Immature natural killer cell (primary cell): ENCODE data around the gene CALHM2. TPM values are rescaled to one million over a fixed set of nuclear protein-coding genes. Genes with fewer than 3 reads are reported as not detected.
A peak's percentile ranks its signal among the peaks of the same experiment; 100 is the strongest.

Experiments used
- DNase-seq, 3 donors: peaks; one replicate each; pipeline ENCODE4 v3.0.0; 2022; ENCODE audit warnings: mixed read lengths in 1 of 3
- H3K27ac Mint-ChIP-seq, 6 donors: one replicate each; pipeline ENCODE4 v1.8.0; 2020; ENCODE audit warnings: mixed read lengths in 6 of 6, mild to moderate bottlenecking in 5 of 6, inconsistent platforms in 4 of 6, moderate library complexity in 3 of 6
- H3K27me3 Mint-ChIP-seq, 3 donors: one replicate each; pipeline ENCODE4 v1.8.0; 2020 to 2021; ENCODE audit warnings: low read depth in 3 of 3, mild to moderate bottlenecking in 3 of 3, mixed read lengths in 3 of 3, moderate library complexity in 3 of 3, inconsistent platforms in 1 of 3
- H3K36me3 Mint-ChIP-seq, 3 donors: one replicate each; pipeline ENCODE4 v1.8.0; 2020; ENCODE audit warnings: mixed read lengths in 3 of 3, inconsistent platforms in 2 of 3, mild to moderate bottlenecking in 2 of 3
- H3K4me1 Mint-ChIP-seq, 2 donors: one replicate each; pipeline ENCODE4 v1.8.0; 2020; ENCODE audit warnings: inconsistent platforms in 2 of 2, mild to moderate bottlenecking in 2 of 2, mixed read lengths in 2 of 2, moderate library complexity in 1 of 2
- H3K4me3 Mint-ChIP-seq, 5 donors: one replicate each; pipeline ENCODE4 v1.8.0; 2020; ENCODE audit warnings: mild to moderate bottlenecking in 5 of 5, mixed read lengths in 5 of 5, inconsistent platforms in 3 of 5, moderate library complexity in 3 of 5
- H3K9me3 Mint-ChIP-seq, 6 donors: one replicate each; pipeline ENCODE4 v1.8.0; 2020; ENCODE audit warnings: mild to moderate bottlenecking in 6 of 6, mixed read lengths in 6 of 6, inconsistent platforms in 4 of 6, moderate library complexity in 3 of 6
- polyA plus RNA-seq, 3 donors: library from polyadenylated mRNA; unstranded; fragments of 300-500 nt; fragmentation: Illumina TruSeq; gene quantifications; one replicate each; pipeline ENCODE4 v1.2.3, GENCODE V29; 2021

CALHM2 gene
- 100 to 1,000 TPM in 1 of 3 donors, 10 to 100 TPM in 2; 43.3 to 125 (median 72.6) TPM for polyA plus RNA-seq

DNA sequence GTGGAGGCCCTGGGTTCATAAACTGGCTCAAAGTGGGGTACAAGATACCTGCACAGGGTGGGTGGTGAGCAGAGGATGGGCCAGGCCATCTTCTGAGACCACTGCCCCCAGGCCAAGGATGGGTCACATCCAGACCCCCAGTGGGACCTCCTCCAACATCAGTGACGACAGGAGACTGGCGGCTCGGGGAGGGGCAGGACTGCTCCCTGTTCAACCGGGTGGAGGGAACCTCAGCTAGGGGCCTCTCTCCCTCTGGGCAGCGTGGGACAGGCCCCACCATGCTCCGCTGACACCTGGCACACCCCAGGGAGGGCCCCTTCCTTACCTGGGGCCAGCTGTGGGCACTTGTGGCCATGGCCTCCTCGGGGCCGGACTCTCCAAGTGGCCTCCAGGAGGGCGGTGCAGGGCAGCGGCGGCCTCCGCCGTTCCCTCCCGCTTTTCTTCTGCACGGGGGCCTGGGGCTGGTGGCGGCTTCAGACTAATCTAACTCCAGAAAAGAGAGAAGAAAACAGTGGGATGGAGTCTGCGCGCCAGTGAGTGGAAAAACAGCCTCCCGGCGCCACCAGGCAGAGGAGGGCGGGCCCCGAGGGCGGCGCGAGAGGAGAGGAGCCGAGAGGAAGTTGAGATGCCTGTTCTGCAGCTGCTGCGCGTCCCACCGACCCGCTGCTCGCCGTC, at the start of gene CALHM2:
CALHM2 (minus strand) TSS at position 540 of the 675 bp plus-strand sequence. CDS start 2,429 bp downstream, outside the sequence.
- H3K4me1 Mint-ChIP-seq: peaks cover 52 to 60% of the 10 kb centered on the region in 2 donors

GRCh38 chr10:103501186-103501585, 49.0 kb upstream of the CALHM2 start:
- no peak overlapping the region for H3K27ac Mint-ChIP-seq
- H3K36me3 Mint-ChIP-seq: no peaks in the 10 kb centered on the region
- no peak for DNase-seq
- peaks cover 5 to 11% (median 5%) of the 10 kb centered on the region in 3 donors for H3K27me3 Mint-ChIP-seq
- H3K4me3 Mint-ChIP-seq: no peak overlapping the region
- H3K9me3 Mint-ChIP-seq: no peaks in the 10 kb centered on the region
- H3K4me1 Mint-ChIP-seq: peaks cover 10 to 13% of the 10 kb centered on the region in 2 donors

More for the DNA sequence above, at the start of gene CALHM2:
- Mint-ChIP-seq H3K36me3 (peaks cover 8 to 31% (median 22%) of the 10 kb centered on the region in 3 donors), H3K4me3 (peak within 1 kb of the TSS; percentile 94 to 99 (median 97)), H3K9me3 (no peaks in the 10 kb centered on the region), H3K27ac (peak within 1 kb of the TSS; percentile 80 to 96 (median 92)), H3K27me3 (peaks cover 0 to 6% (median 2%) of the 10 kb centered on the region in 3 donors)
- DNase-seq: peak; percentile 44 to 56 (median 48)

DNA sequence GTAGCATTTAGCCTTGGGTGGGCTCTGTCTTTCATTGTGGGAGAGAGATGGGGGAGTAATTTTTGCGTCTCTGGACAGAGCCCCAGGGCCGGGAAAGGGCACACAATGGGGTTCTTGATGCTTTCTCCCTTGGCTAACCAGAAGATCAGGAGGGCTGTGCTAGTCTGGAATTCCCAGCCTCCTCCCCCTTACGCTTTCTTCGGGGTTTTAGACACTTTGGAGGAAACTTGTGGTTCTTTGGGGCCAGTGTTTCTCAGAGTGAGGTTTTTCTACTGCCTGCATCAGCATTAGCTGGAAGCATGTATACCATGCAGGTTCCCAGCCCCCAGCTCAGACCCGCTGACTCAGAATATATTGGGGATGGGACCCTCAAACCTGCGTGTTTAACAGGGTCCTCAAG, 48.3 kb upstream of the CALHM2 start:
- H3K36me3 Mint-ChIP-seq: no peaks in the 10 kb centered on the region
- H3K9me3 Mint-ChIP-seq: no peaks in the 10 kb centered on the region
- H3K4me1 Mint-ChIP-seq: peaks cover 10 to 13% of the 10 kb centered on the region in 2 donors
- no peak for DNase-seq
- peaks cover 5 to 11% (median 9%) of the 10 kb centered on the region in 3 donors for H3K27me3 Mint-ChIP-seq
- H3K4me3 Mint-ChIP-seq: no peak overlapping the region
- H3K27ac Mint-ChIP-seq: peak overlapping the region in 1 of 6 donors; percentile 54

- H3K27ac Mint-ChIP-seq: no peak overlapping the region
- no peaks in the 10 kb centered on the region for H3K9me3 Mint-ChIP-seq
- H3K36me3 Mint-ChIP-seq: no peaks in the 10 kb centered on the region
- peaks cover 9 to 10% of the 10 kb centered on the region in 2 donors for H3K4me1 Mint-ChIP-seq
- DNase-seq: no peak
- H3K4me3 Mint-ChIP-seq: no peak overlapping the region
- H3K27me3 Mint-ChIP-seq: peaks cover 5 to 15% (median 11%) of the 10 kb centered on the region in 3 donors
Observed at GRCh38 chr10:103499881-103500280, 47.7 kb upstream of the CALHM2 start.

- H3K9me3 Mint-ChIP-seq: no peaks in the 10 kb centered on the region
- peaks cover 4 to 15% (median 8%) of the 10 kb centered on the region in 3 donors for H3K27me3 Mint-ChIP-seq
- H3K4me3 Mint-ChIP-seq: no peak overlapping the region
- no peaks in the 10 kb centered on the region for H3K36me3 Mint-ChIP-seq
- H3K4me1 Mint-ChIP-seq: peaks cover 2 to 4% of the 10 kb centered on the region in 2 donors
- no peak for DNase-seq
- H3K27ac Mint-ChIP-seq: no peak overlapping the region
Observed at GRCh38 chr10:103498936-103499638, 46.9 kb upstream of the CALHM2 start.

DNA sequence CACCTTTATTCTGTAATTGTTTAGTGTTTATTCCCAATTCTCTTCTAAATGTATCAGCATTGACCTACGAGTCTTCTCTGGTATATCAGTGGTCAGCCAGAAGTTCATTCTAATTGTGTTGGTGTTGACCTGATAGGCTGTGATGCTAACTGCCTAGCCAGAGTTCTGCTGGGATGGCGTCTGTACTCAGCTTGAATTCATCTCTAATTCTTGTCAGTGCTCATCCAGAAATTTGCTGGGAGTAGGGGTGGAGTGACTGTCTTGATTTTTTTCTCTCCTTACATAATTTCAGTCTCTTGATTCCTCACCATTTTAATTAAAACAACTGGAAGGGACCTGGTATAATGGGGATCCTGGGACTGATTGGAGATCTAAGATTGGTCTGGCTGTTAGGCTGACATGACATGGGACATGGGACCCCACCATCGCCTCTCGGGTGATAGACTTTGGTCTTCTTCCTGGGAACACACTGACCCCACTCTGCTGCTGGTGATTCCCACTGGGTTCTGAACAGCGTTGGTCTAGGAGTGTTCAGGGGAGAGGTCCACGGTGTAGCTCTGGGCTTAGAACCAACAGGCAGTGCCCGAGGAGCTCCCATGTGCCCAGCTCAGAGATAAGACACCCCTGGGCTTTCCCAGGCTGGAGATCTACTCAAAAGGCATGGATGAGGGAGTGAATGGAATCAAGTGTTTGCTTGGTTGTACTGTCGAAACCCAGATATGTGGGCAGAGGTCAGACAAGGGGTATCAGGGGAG, 45.2 kb upstream of the CALHM2 start:
- Mint-ChIP-seq H3K27ac (no peak overlapping the region), H3K36me3 (no peaks in the 10 kb centered on the region), H3K9me3 (no peaks in the 10 kb centered on the region), H3K4me1 (peaks cover 8 to 11% of the 10 kb centered on the region in 2 donors), H3K4me3 (no peak overlapping the region), H3K27me3 (peaks cover 14 to 16% (median 15%) of the 10 kb centered on the region in 3 donors)
- DNase-seq: no peak

DNA sequence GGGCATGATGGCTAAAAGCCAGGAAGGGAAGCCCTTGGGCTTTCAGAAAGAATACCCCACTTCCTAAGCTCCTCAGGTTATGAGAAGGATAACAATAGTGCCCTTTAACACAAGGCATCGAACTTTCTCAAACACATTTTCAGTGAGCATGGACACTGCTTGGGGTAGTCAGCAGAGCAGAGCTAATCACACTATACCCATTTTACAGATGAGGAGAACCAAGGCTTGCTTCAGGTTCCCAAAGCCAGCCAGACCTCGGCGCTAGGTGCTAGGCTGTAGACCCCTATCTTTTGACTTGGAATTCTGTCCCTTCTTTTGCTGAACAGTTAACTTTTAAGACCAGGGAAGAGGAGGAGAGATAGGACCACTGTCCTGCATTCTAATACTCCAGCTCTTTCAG, 43.2 kb upstream of the CALHM2 start:
- H3K9me3 Mint-ChIP-seq: no peaks in the 10 kb centered on the region
- peak overlapping the region in 4 of 5 donors; percentile 38 to 67 (median 53) for H3K4me3 Mint-ChIP-seq
- no peak for DNase-seq
- peaks cover 8 to 12% of the 10 kb centered on the region in 2 donors for H3K4me1 Mint-ChIP-seq
- no peak overlapping the region for H3K27ac Mint-ChIP-seq
- H3K27me3 Mint-ChIP-seq: peaks cover 16 to 18% (median 17%) of the 10 kb centered on the region in 3 donors
- no peaks in the 10 kb centered on the region for H3K36me3 Mint-ChIP-seq

DNA sequence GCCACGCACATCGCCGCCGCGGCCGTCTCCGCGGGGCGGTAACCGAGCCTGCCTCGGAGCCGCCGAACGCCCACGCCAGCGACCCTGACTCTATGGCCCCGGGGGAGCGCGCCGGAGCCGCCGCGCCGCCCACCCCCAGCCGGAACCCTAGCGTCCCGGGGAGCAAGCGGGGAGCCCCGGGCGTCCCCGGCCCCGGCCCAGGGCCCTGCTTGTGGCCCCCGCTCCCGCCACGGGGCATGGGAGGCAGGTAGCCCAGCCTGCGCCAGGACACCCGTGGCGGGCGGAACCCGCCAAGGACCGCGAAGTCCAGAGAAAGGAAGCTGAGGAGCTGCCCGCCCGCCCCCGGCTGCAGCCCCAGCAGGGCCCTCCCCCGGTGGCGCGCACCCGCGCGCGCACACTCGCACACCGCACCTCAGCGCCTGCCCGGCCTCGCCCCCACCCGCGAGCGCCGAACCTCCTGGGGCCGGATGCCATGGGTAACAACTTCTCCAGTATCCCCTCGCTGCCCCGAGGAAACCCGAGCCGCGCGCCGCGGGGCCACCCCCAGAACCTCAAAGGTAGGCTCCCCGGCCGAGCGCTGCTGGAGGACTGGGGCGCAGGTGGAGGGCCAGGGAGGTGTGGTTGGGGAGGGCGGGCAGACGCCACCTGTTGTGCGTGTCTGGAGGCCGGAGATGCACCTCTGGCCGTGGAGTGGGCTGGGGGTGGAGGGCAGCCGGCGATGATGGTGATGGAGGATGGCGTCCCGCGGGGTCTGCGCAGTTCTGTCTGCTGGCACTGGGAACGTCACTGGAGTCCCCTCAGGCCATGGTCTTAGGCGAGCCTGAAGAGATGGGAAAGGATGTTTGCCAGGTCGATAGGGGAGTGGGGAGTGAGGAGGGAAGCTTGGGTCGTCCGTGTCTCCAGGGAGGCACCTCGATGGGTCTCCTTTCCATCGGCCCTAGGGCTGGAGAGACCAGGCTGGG, 42.0 kb upstream of the CALHM2 start:
- Mint-ChIP-seq H3K9me3 (no peaks in the 10 kb centered on the region), H3K36me3 (no peaks in the 10 kb centered on the region), H3K4me1 (peaks cover 8 to 13% of the 10 kb centered on the region in 2 donors), H3K4me3 (peak overlapping the region; percentile 51 to 67 (median 62)), H3K27ac (no peak overlapping the region), H3K27me3 (peaks cover 16 to 19% (median 18%) of the 10 kb centered on the region in 3 donors)
- peak; percentile 18 to 46 (median 31) for DNase-seq

DNA sequence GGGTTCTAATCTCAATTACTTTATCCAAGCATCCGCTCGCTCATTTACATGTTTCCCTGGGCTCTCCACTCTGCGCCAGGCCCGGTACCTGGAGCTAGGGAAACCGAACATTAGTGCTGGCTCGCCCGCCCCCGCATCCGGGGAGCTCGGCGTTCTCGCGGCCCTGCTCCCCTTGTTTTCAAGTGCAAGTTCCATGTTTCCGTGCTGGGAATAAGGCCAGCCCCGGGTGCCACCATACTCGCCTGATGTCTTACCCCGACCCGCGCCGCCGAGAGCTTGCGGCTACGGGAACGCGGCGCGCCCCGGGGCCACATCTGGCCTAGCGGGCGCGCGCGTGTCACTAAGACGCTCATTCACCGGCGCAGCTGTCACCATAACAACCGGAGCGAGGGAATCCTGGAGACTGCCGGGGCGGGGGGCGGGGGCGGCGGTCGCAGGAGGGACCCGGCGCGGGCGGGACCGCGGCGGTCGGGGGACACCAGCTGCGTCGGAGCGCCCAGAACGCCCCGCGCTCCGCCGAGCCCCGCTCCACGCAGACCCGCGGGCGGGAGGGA, 41.3 kb upstream of the CALHM2 start, which contains the start of gene NEURL1:
NEURL1 (plus strand) TSS at position 344 of the 554 bp plus-strand sequence. CDS start 683 bp downstream, outside the sequence.
- H3K27me3 Mint-ChIP-seq: peaks cover 16 to 20% (median 18%) of the 10 kb centered on the region in 3 donors
- peak within 1 kb of the TSS; percentile 62 to 78 (median 73) for H3K4me3 Mint-ChIP-seq
- no peak for DNase-seq
- no peaks in the 10 kb centered on the region for H3K36me3 Mint-ChIP-seq
- no peaks in the 10 kb centered on the region for H3K9me3 Mint-ChIP-seq
- H3K27ac Mint-ChIP-seq: no peak within 1 kb of the TSS
- peaks cover 8 to 13% of the 10 kb centered on the region in 2 donors for H3K4me1 Mint-ChIP-seq

DNA sequence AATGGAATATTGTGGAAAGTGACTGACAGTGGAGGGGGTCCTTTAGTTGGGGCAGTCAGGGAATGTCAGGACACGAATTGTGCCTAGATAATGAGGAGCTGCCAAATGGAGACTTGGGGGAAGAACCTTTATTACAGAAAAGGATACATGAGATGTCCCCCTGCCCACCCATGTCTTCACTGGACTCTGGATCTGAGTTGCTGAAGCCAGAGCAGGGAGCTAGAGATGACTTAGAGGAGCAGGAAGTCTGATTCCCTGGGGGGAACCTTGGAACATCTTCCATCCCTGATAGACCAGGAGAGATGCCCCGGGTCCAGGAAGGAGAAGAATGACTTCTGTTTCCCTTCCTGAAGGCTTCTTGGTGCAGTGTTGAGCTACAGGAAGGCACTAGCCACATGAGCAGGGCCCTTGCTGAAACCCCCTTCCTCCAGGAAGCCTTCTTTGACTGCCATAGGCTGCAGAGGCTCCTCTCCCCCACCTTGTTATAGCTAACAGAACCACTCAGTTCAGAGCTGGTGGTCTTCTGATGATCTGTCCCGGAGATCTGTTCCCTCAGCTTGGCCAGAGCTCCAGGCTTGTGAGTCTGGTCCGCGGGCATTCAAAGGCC, 40.6 kb upstream of the CALHM2 start:
- Mint-ChIP-seq H3K4me1 (peaks cover 8 to 13% of the 10 kb centered on the region in 2 donors), H3K27ac (no peak overlapping the region), H3K27me3 (peaks cover 19 to 21% (median 20%) of the 10 kb centered on the region in 3 donors), H3K4me3 (peak overlapping the region; percentile 57 to 78 (median 73)), H3K9me3 (no peaks in the 10 kb centered on the region), H3K36me3 (no peaks in the 10 kb centered on the region)
- no peak for DNase-seq

DNA sequence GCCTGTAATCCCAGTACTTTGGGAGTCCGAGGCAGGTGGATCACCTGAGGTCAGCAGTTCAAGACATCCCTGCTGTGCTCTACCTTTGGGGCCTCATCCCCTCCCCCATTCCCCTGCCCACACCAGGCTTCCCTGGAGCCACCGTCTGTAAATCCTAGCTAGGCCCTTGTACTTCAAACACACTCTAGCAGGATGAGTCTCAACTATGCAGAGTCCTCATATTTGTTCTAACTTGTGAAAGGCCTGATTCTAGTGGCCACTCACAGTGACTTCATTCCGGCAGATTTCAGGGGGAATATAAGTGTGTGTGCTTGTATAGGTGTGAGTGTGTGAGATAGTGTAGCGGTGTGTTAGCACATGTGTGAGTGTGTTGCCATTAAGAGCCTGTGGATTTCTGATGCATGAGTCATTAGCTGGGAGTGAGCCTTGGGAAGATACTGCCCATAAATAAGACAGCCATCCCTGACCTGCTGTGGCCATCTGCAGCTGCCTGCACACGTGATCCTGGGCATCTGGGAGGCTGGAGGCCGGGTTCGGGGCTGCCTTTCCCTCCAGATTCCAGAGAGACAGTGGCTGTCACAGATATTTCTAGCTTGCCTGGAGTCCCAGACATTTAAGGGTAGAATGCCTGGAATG, 39.7 kb upstream of the CALHM2 start:
- H3K4me3 Mint-ChIP-seq: peak overlapping the region in 3 of 5 donors; percentile 14 to 22 (median 15)
- no peaks in the 10 kb centered on the region for H3K36me3 Mint-ChIP-seq
- peaks cover 16 to 20% (median 16%) of the 10 kb centered on the region in 3 donors for H3K27me3 Mint-ChIP-seq
- H3K9me3 Mint-ChIP-seq: no peaks in the 10 kb centered on the region
- no peak overlapping the region for H3K27ac Mint-ChIP-seq
- peaks cover 8 to 13% of the 10 kb centered on the region in 2 donors for H3K4me1 Mint-ChIP-seq
- DNase-seq: no peak

- no peaks in the 10 kb centered on the region for H3K36me3 Mint-ChIP-seq
- no peaks in the 10 kb centered on the region for H3K9me3 Mint-ChIP-seq
- peaks cover 16 to 19% (median 16%) of the 10 kb centered on the region in 3 donors for H3K27me3 Mint-ChIP-seq
- H3K4me3 Mint-ChIP-seq: no peak overlapping the region
- peaks cover 8 to 13% of the 10 kb centered on the region in 2 donors for H3K4me1 Mint-ChIP-seq
- H3K27ac Mint-ChIP-seq: no peak overlapping the region
- no peak for DNase-seq
Observed at GRCh38 chr10:103490986-103491314, 38.8 kb upstream of the CALHM2 start.
